ENCODE measurements around the gene SEC24A. TPM values are rescaled to one million over a fixed set of nuclear protein-coding genes. Genes with fewer than 3 reads are reported as not detected.
"Not testable (repeated sequence)": the region's sequence is repeated elsewhere in the genome, so short reads cannot be mapped to it uniquely, and the experiment has no call there.

The SEC24A gene
- total RNA-seq, 3 donors from 2014 or later, result 23.0 to 30.4 (median 23.9) TPM

DNA sequence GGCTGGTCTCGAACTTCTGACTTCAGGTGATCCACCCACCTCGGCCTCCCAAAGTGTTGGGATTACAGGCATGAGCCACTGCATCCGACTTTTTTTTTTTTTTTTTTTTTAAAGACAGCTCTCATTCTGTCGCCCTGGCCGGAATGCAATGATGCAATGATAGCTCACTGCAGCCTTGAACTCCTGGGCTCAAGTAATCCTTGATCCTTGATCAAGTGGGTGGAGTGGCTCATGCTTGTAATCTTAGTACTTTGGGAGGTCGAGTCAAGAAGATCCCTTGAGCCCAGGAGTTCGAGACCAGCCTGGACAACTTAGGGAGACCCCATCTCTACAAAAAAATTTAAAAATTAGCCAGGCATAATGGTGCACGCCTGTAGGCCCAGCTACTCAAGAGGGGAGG is 8.1 kb downstream of the SEC24A start:
- TF ChIP-seq, protein P1, sequence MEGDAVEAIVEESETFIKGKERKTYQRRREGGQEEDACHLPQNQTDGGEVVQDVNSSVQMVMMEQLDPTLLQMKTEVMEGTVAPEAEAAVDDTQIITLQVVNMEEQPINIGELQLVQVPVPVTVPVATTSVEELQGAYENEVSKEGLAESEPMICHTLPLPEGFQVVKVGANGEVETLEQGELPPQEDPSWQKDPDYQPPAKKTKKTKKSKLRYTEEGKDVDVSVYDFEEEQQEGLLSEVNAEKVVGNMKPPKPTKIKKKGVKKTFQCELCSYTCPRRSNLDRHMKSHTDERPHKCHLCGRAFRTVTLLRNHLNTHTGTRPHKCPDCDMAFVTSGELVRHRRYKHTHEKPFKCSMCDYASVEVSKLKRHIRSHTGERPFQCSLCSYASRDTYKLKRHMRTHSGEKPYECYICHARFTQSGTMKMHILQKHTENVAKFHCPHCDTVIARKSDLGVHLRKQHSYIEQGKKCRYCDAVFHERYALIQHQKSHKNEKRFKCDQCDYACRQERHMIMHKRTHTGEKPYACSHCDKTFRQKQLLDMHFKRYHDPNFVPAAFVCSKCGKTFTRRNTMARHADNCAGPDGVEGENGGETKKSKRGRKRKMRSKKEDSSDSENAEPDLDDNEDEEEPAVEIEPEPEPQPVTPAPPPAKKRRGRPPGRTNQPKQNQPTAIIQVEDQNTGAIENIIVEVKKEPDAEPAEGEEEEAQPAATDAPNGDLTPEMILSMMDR (IDR thresholded peaks at IDR 0.05), result no peak
- Histone ChIP-seq H3K4me3 (no peak overlapping the region), H3K4me1 (ENCODE audit: low read depth) (no peaks in the 10 kb centered on the region), H3K9me3 (no peaks in the 10 kb centered on the region), H3K36me3 (ENCODE audit: low read depth) (no peaks in the 10 kb centered on the region)
- no peak for DNase-seq
- ATAC-seq, result no peak
- intact Hi-C loops (cut with DNase I, micrococcal nuclease), result no loop called here

DNA sequence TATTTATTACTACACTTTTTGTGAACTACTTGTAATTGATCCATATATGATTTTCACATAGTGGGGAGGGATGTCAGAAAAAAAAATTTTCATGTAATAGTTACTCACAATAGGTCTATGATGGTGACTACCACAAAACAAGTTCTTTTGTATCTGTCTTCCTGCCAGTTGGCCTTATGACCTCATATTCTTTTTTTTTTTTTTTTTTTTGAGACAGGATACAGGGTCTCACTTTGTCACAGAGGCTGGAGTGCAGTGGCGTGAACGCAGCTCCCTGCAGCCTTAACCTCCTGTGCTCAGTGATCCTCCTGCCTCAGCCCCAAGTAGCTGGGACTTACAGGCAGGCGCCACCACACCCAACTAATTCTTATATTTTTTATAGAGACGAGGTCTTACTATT is 10.9 kb downstream of the SEC24A start:
- ATAC-seq (no peak), DNase-seq (no peak)
- no peak overlapping the region for H3K4me3 ChIP-seq
- H3K9me3 ChIP-seq, result no peaks in the 10 kb centered on the region
- intact Hi-C loops (cut with DNase I, micrococcal nuclease), result no loop called here
- no peaks in the 10 kb centered on the region for H3K4me1 ChIP-seq (ENCODE audit: low read depth)
- TF ChIP-seq, protein P1 (IDR thresholded peaks at IDR 0.05), result no peak
- no peaks in the 10 kb centered on the region for H3K36me3 ChIP-seq (ENCODE audit: low read depth)

DNA sequence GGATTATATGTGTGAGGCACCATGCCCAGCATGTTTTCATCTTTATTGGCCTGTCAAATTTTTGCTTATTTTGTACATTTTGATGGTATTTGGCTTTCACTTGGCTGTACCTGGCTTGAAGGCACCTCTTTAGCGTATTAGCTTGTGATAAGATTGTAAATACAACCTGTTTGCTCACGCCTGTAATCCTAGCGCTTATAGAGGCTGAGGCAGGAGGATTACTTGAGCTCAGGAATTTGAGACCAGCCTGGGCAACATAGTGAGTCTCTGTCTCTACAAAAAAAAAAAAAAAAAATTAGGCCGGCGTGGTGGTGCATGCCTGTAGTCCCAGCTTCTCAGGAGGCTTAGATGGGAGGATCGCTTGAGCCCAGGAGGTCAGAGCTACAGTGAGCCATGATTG is 11.3 kb downstream of the SEC24A start:
- no peaks in the 10 kb centered on the region for H3K9me3 ChIP-seq
- intact Hi-C loops (cut with DNase I, micrococcal nuclease), result no loop called here
- DNase-seq (no peak), ATAC-seq (no peak)
- no peaks in the 10 kb centered on the region for H3K4me1 ChIP-seq (ENCODE audit: low read depth)
- TF ChIP-seq, protein P1 (IDR thresholded peaks at IDR 0.05), result no peak
- no peak overlapping the region for H3K4me3 ChIP-seq
- H3K36me3 ChIP-seq (ENCODE audit: low read depth), result no peaks in the 10 kb centered on the region

DNA sequence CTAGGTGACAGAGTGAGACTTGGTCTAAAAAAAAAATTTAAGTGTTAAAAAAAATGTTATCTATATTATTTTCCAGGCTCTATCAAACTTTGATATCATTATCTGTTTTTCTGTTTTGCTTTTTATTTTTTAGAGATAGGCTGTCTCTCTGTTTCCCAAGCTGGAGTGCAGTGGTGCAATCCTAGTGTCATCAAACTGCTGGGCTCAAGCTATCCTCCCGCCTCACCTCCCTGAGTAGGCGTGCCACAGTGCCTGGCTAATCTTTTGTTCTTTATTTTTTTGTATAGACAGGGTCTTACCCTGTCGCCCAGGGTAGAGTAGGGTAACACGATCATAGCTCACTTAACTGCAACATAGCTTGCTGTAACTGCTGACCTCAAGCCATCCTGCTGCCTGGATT is 14.4 kb downstream of the SEC24A start:
- H3K36me3 ChIP-seq (ENCODE audit: low read depth), result no peaks in the 10 kb centered on the region
- intact Hi-C loops (cut with DNase I, micrococcal nuclease), result no loop called here

DNA sequence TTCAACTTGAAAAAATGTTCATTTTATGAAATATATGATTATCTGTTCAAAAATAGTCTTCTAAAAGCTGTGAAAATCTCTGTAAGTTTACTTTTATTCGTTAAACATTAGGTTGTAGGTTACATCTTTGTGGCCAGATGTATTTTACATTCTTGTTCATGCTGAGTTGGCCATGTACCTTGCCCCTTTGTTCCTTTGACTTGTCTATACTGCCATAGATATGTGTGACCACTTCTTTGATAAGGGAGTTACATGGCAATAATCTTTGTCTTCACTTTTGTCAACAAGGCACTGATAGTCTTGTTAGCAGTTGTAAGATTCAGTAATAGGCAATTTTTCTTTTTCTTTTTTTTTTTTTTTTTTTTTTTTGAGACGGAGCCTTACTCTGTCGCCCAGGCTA is 15.9 kb downstream of the SEC24A start:
- no peak for DNase-seq
- H3K36me3 ChIP-seq (ENCODE audit: low read depth), result no peaks in the 10 kb centered on the region
- H3K4me1 ChIP-seq (ENCODE audit: low read depth), result no peaks in the 10 kb centered on the region
- ATAC-seq, result no peak
- intact Hi-C loops (cut with DNase I, micrococcal nuclease), result no loop called here
- TF ChIP-seq, protein P1 (IDR thresholded peaks at IDR 0.05), result no peak
- no peak overlapping the region for H3K4me3 ChIP-seq
- H3K9me3 ChIP-seq, result no peaks in the 10 kb centered on the region

More for the DNA sequence above, 14.4 kb downstream of the SEC24A start:
- Histone ChIP-seq H3K4me1 (ENCODE audit: low read depth) (no peaks in the 10 kb centered on the region), H3K4me3 (no peak overlapping the region), H3K9me3 (no peaks in the 10 kb centered on the region)
- TF ChIP-seq, protein P1 (IDR thresholded peaks at IDR 0.05), result no peak
- DNase-seq (no peak), ATAC-seq (no peak)

DNA sequence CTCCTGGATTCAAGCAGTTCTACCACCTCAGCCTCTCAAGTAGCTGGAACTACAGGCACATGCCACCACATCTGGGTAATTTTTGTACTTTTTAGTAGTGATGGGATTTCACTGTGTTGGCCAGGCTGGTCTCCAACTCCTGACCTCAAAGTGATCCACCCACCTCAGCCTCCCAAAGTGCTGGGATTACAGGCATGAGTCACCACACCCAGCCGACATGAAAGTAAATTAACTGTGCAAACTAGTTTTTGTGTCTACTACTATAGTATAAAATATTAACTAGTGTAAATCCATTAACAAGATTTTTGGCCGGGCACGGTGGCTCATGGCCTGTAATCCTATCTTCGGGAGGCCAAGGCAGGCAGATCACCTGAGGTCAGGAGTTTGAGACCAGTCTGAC is 25.0 kb downstream of the SEC24A start:
- H3K4me3 ChIP-seq; H3K4me1 ChIP-seq (ENCODE audit: low read depth); intact Hi-C loops (cut with DNase I, micrococcal nuclease); ATAC-seq; H3K9me3 ChIP-seq; DNase-seq: not testable (repeated sequence)
- H3K36me3 ChIP-seq (ENCODE audit: low read depth), result peaks cover 44% of the 10 kb centered on the region

DNA sequence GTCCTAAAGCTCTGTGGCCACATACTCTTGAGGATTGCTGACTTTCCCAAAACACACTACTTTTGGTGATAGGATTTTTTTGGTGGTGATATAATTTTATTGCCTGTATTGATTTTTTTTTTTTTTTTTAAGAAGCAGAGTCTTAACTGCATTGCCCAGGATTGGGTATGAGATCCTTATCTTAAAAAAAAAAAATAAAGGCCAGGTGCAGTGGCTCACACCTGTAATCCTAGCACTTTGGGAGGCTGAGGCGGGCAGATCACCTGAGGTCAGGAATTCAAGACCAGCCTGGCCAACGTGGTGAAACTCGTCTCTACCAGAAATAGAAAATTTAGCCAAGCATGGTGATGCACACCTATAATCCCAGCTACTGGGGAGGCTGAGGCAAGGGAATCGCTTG is 28.8 kb downstream of the SEC24A start:
- ATAC-seq; intact Hi-C loops (cut with DNase I, micrococcal nuclease); H3K9me3 ChIP-seq; H3K4me3 ChIP-seq; H3K4me1 ChIP-seq (ENCODE audit: low read depth); DNase-seq: not testable (repeated sequence)
- H3K36me3 ChIP-seq (ENCODE audit: low read depth), result peaks cover 39% of the 10 kb centered on the region

DNA sequence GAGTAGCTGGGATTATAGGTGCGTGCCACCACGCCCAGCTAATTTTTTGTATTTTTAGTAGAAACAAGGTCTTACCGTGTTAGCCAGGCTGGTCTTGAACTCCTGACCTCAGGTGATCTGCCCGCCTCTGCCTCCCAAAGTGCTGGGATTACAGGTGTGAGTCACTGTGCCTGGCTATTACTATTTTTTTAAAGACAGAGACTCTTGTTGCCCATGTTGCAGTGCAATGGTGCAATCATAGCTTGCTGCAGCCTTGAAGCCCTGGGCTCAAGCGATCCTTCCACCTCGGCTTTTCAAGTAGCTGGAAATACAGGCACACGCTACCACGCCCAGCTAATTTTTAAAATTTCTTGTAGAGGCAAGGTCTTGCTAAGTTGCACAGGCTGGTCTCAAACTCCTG is 41.6 kb downstream of the SEC24A start:
- H3K9me3 ChIP-seq; ATAC-seq; H3K4me3 ChIP-seq; H3K4me1 ChIP-seq (ENCODE audit: low read depth); DNase-seq; intact Hi-C loops (cut with DNase I, micrococcal nuclease): not testable (repeated sequence)
- peaks cover 24% of the 10 kb centered on the region for H3K36me3 ChIP-seq (ENCODE audit: low read depth)

Measured in mucosa of descending colon (tissue), 3 donors.